Endothelial cell of umbilical vein (primary cell): ENCODE results near the gene FGR. TPM values are rescaled to one million over a fixed set of nuclear protein-coding genes. Genes with fewer than 3 reads are reported as not detected.

Source experiments
- BruUV-seq: library from RNA; stranded (reverse); fragments of 400-500 nt; replicated peaks from 2 replicates; lab custom pipeline; 2021; lab: Mats Ljungman, UMichigan
- CTCF ChIA-PET: fragments of 300-600, 350-600 bp; sonication (Branson Sonifier 250); formaldehyde crosslinking; loops from one replicate; lab custom pipeline; 2021; ENCODE audit warnings: antibody characterized with exemption, inconsistent platforms; lab: Charles Lee
- POLR2A ChIA-PET: fragments of 300-600, 350-600 bp; sonication (Branson Sonifier 250); formaldehyde crosslinking; loops from one replicate; lab custom pipeline; 2021; ENCODE audit warnings: antibody characterized with exemption, inconsistent platforms; lab: Charles Lee
- DNase-seq: peaks from one replicate; pipeline ENCODE4 v3.0.0-alpha.2; 2011; ENCODE audit warnings: low read depth, low spot score
- FAIRE-seq: peaks from 2 replicates; lab custom pipeline; 2011; peaks lifted over from hg19 to GRCh38; lab: Jason Lieb, UNC
- H2AFZ ChIP-seq: 2 replicates; pipeline ENCODE4 v1.6.0; 2012; ENCODE audit warnings: low read depth, low read length, control low read depth, inconsistent platforms
- H3K27ac ChIP-seq: 2 replicates; pipeline ENCODE4 v1.5.1; 2011; ENCODE audit warnings: low read depth, mild to moderate bottlenecking, control low read depth, low read length, moderate library complexity; ENCODE audit not compliant: insufficient read depth
- H3K27me3 ChIP-seq, 2 experiments: 2 replicates each; pipeline versions ENCODE4 v1.6.0 to v1.6.1; 2011; ENCODE audit warnings: low read length in 2 of 2, mixed read lengths in 1 of 2; ENCODE audit not compliant: control insufficient read depth in 2 of 2, insufficient read depth in 2 of 2
- H3K36me3 ChIP-seq, 2 experiments: 2 replicates in 1 of 2; 3 replicates in 1 of 2; pipeline ENCODE4 v1.5.1; 2011; ENCODE audit warnings: low read length in 2 of 2, mild to moderate bottlenecking in 1 of 2, moderate library complexity in 1 of 2; ENCODE audit not compliant: control insufficient read depth in 2 of 2, insufficient read depth in 2 of 2; ENCODE audit errors: extremely low read depth in 1 of 2
- H3K4me1 ChIP-seq: 3 replicates; pipeline ENCODE4 v1.5.1; 2011; ENCODE audit warnings: mild to moderate bottlenecking, low read length; ENCODE audit not compliant: control insufficient read depth, insufficient read depth; ENCODE audit errors: extremely low read depth
- H3K4me2 ChIP-seq: 2 replicates; pipeline ENCODE4 v1.6.1; 2011; ENCODE audit warnings: low read length, control low read depth, mixed read lengths; ENCODE audit not compliant: insufficient read depth
- H3K4me3 ChIP-seq, 3 experiments: fragments of 200-600 bp in 1 of 3; sonication (generic), shearing (Covaris generic) in 1 of 3; replicated peaks in 1 of 3; 2 replicates each; pipeline ENCODE4 v1.5.1; 2011 to 2016; ENCODE audit warnings: control low read depth in 3 of 3, low read length in 3 of 3, mild to moderate bottlenecking in 2 of 3, inconsistent platforms in 1 of 3, low read depth in 1 of 3, moderate library complexity in 1 of 3; ENCODE audit not compliant: insufficient read depth in 1 of 3
- H3K79me2 ChIP-seq: 2 replicates; pipeline ENCODE4 v1.6.0; 2012; ENCODE audit warnings: low read length, inconsistent platforms; ENCODE audit not compliant: control insufficient read depth, insufficient read depth
- H3K9ac ChIP-seq: replicated peaks from 2 replicates; pipeline ENCODE3; 2011; ENCODE audit warnings: low read length, control low read depth; ENCODE audit not compliant: insufficient read depth; ENCODE audit errors: extremely low read depth
- H3K9me1 ChIP-seq: replicated peaks from 3 replicates; pipeline ENCODE4 v1.6.0; 2011; ENCODE audit warnings: mild to moderate bottlenecking, low read length; ENCODE audit not compliant: control insufficient read depth, insufficient read depth; ENCODE audit errors: extremely low read depth
- H3K9me3 ChIP-seq: replicated peaks from 2 replicates; pipeline ENCODE4 v1.5.1; 2012; ENCODE audit warnings: low read length, inconsistent platforms; ENCODE audit not compliant: control insufficient read depth, insufficient read depth
- H4K20me1 ChIP-seq: replicated peaks from 2 replicates; pipeline ENCODE3; 2011; ENCODE audit warnings: mild to moderate bottlenecking, low read length; ENCODE audit not compliant: control insufficient read depth, insufficient read depth; ENCODE audit errors: extremely low read depth
- EZH2 ChIP-seq: IDR thresholded peaks from 2 replicates; pipeline ENCODE4 v1.6.1; 2012; ENCODE audit warnings: borderline replicate concordance, low read depth, mild to moderate bottlenecking, moderate library complexity, low read length, inconsistent platforms; ENCODE audit not compliant: severe bottlenecking
- POLR2A ChIP-seq: IDR thresholded peaks from 2 replicates; pipeline ENCODE4 v1.6.1; 2012; ENCODE audit warnings: low read depth, mild to moderate bottlenecking, control low read depth, low read length
- POLR2AphosphoS5 ChIP-seq: IDR thresholded peaks from 2 replicates; pipeline ENCODE4 v1.6.1; 2012; ENCODE audit warnings: low read depth, mild to moderate bottlenecking, control low read depth, low read length, moderate library complexity; ENCODE audit not compliant: insufficient read depth
- dilution Hi-C: fragments of 300-500 bp; cut with MboI; formaldehyde crosslinking; loops from one replicate; pipeline ENCODE4 v1.15.0; 2019; ENCODE audit warnings: low sequenced_read_pairs; ENCODE audit not compliant: extremely low pct_ligation_motif_present
- intact Hi-C: fragments of 100-400 bp; cut with micrococcal nuclease; formaldehyde crosslinking; loops from one replicate; pipeline ENCODE4 v1.10.0; 2022
- polyA plus RNA-seq, 4 experiments: library from polyadenylated mRNA; depleted of rRNA in 3 of 4; stranded (reverse) in 3 of 4; unstranded in 1 of 4; fragments of >200 nt; gene quantifications; 2 replicates each; pipeline versions ENCODE4 v1.2.1 to v1.2.3, GENCODE V29; 2011 to 2012; ENCODE audit warnings: missing spikeins in 1 of 4
- total RNA-seq: library from RNA; stranded (reverse); gene quantifications from 2 replicates; pipeline ENCODE4 v1.2.3, GENCODE V29; 2021

Gene FGR
- total and polyA plus RNA-seq, 2 donors (not counting 3 experiments of a cell fraction or from before 2014, with no cell fraction given): 0.18 TPM; not detected in 1

GRCh38 chr1:27652111-27652864, 17.3 kb upstream of the FGR start:
- FAIRE-seq: no peak
- Histone ChIP-seq H3K27ac (no peak overlapping the region), H3K4me2 (no peak overlapping the region), H3K9ac (no peak overlapping the region), H3K79me2 (no peaks in the 10 kb centered on the region), H3K9me1 (no peaks in the 10 kb centered on the region), H3K4me3 (no peak overlapping the region), H3K36me3 (no peaks in the 10 kb centered on the region), H3K27me3 (no peaks in the 10 kb centered on the region), H3K4me1 (no peaks in the 10 kb centered on the region), H4K20me1 (no peaks in the 10 kb centered on the region), H3K9me3 (no peaks in the 10 kb centered on the region), H2AFZ (no peak overlapping the region)
- CTCF ChIA-PET: interaction anchor here (1.2 to 2.2 kb wide), 3 partner anchors 9 to 17 kb away, joined by 3 to 8 read pairs (median 6); no protein-coding TSS in a partner anchor
- BruUV-seq: no TSS peak
- dilution Hi-C loops (no loop called here), intact Hi-C loops (no loop called here)
- TF ChIP-seq EZH2: no peak
- POLR2A ChIA-PET: no interaction called here
- no peak for DNase-seq

GRCh38 chr1:27650539-27651175, 15.7 kb upstream of the FGR start:
- H3K4me1 ChIP-seq: no peaks in the 10 kb centered on the region
- no peaks in the 10 kb centered on the region for H3K27me3 ChIP-seq
- TF ChIP-seq POLR2AphosphoS5: no peak
- TF ChIP-seq POLR2A: no peak
- BruUV-seq: no TSS peak
- ChIA-PET POLR2A (no interaction called here), CTCF (interaction anchor here (1.1 to 2.3 kb wide), 6 partner anchors 12 to 255 kb away, joined by 3 to 19 read pairs (median 6); no protein-coding TSS in a partner anchor)
- H3K4me3 ChIP-seq: no peak overlapping the region
- no peak overlapping the region for H3K4me2 ChIP-seq
- no peaks in the 10 kb centered on the region for H3K9me3 ChIP-seq
- no peaks in the 10 kb centered on the region for H3K9me1 ChIP-seq
- dilution Hi-C loops (no loop called here), intact Hi-C loops (no loop called here)
- FAIRE-seq (no peak), DNase-seq (peak; percentile 31)
- H3K79me2 ChIP-seq: no peaks in the 10 kb centered on the region
- H4K20me1 ChIP-seq: no peaks in the 10 kb centered on the region
- no peaks in the 10 kb centered on the region for H3K36me3 ChIP-seq
- H3K9ac ChIP-seq: no peak overlapping the region
- H2AFZ ChIP-seq: peak overlapping the region; percentile 14
- H3K27ac ChIP-seq: no peak overlapping the region
